Activated T-cell treated with anti-CD3 and anti-CD28 coated beads, Interleukin-2, amount 50 U/mL, for 4 hours (primary cell): Measurements from ENCODE around the gene DNAH2. TPM values are rescaled to one million over a fixed set of nuclear protein-coding genes. Genes with fewer than 3 reads are reported as not detected.

Experiments used
- ATAC-seq, 2 donors: fragments of 200-7000 bp; cut with Tn5 transposase; one replicate each; pipeline ENCODE4 v1.10.0; 2021
- DNase-seq: peaks from one replicate; pipeline ENCODE4 v3.0.0-alpha.2; 2020
- H3K27me3 Mint-ChIP-seq: one replicate; pipeline ENCODE4 v1.8.0; 2021; ENCODE audit warnings: low read depth, mixed read lengths
- H3K36me3 Mint-ChIP-seq: one replicate; pipeline ENCODE4 v1.8.0; 2022; ENCODE audit warnings: mixed read lengths; ENCODE audit not compliant: insufficient read depth
- H3K4me1 Mint-ChIP-seq: one replicate; pipeline ENCODE4 v1.8.0; 2021; ENCODE audit warnings: low read depth, mixed read lengths
- H3K4me3 Mint-ChIP-seq: one replicate; pipeline ENCODE4 v1.8.0; 2021; ENCODE audit warnings: mild to moderate bottlenecking, moderate library complexity, mixed read lengths
- H3K9me3 Mint-ChIP-seq: one replicate; pipeline ENCODE4 v1.8.0; 2021; ENCODE audit warnings: mixed read lengths
- total RNA-seq, 3 donors: library from RNA; stranded (reverse); gene quantifications; one replicate each; pipeline ENCODE4 v1.2.1, GENCODE V29; 2021

DNAH2 gene
- total RNA-seq, 3 donors from 2014 or later = not detected

DNA sequence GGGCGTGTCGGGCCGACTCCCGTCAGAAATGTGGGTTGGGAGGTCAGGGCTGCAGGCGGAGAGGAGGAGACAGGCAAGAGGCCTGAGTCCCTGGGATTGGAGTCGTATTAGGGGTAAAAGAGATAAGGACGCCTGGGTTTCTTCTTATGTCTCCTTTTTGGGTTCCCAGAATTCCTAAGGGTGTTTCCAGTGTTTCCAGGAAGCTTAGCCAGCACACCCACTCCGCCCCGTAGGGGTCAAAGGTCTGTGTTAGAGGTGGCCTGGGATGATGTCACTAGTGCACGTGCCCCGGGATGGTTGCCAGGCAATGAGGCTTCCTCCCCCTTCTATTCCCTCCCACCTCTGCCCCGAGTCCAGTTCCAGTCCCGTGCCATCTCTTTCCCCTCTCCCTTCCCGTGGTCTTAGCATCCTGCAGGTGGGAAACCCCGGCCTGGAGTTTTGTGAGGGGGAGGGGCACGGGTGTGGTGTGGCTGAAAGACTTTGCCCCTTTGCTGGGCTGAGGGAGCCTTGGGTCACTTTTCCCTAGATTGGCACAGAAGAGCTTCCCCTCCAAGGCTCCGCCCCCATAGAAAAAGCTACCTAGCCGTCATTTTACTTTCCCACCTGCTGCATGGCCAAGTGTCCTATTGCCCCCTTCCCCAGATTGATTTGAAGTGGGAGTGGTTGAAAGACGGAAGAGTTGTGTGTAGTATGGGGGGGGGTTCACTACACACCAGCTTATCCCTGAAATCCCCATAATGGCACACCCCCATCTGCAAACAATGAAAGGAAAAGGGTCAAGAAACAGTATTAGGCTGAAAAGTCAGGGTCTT lies 119.3 kb downstream of the DNAH2 start:
- H3K36me3 Mint-ChIP-seq = peaks cover 12% of the 10 kb centered on the region
- H3K9me3 Mint-ChIP-seq = no peaks in the 10 kb centered on the region
- H3K4me1 Mint-ChIP-seq = peaks cover 58% of the 10 kb centered on the region
- H3K27me3 Mint-ChIP-seq = no peaks in the 10 kb centered on the region
- ATAC-seq (no peak), DNase-seq (peak; percentile 38)
- H3K4me3 Mint-ChIP-seq = peak overlapping the region; percentile 93

DNA sequence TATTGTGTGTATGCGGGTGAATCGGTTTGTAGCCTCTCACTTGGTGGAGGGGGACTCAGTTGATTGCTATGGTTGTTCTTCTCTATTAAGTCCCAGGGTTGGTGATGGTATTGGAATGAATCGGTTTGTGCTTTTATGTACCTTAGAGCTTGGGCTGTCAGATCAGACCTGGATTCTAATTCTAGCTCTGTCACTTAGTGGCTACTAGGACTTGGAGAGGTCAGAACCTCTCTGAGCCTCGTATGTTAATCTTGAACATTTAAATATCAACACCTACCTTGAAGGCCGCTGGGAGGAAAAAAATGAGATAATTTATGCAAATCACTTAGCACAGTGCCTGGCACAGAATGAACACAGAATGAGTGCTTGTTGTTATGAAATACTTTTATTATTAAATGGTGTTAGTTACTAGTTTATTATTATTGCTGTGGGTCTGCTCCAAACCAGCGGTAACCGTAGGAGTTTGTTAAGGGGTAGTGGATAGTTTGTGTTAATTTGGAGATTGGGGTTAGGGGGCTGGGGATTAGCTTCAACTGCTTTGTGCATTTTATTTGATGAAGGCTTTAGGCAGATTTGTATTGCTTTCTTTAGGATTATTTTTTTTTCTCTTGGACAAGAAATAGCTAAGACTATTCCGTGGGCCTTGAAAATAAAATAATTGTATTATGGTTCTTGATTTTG lies 120.0 kb downstream of the DNAH2 start:
- ATAC-seq = no peak
- no peak for DNase-seq
- peak overlapping the region; percentile 93 for H3K4me3 Mint-ChIP-seq

DNA sequence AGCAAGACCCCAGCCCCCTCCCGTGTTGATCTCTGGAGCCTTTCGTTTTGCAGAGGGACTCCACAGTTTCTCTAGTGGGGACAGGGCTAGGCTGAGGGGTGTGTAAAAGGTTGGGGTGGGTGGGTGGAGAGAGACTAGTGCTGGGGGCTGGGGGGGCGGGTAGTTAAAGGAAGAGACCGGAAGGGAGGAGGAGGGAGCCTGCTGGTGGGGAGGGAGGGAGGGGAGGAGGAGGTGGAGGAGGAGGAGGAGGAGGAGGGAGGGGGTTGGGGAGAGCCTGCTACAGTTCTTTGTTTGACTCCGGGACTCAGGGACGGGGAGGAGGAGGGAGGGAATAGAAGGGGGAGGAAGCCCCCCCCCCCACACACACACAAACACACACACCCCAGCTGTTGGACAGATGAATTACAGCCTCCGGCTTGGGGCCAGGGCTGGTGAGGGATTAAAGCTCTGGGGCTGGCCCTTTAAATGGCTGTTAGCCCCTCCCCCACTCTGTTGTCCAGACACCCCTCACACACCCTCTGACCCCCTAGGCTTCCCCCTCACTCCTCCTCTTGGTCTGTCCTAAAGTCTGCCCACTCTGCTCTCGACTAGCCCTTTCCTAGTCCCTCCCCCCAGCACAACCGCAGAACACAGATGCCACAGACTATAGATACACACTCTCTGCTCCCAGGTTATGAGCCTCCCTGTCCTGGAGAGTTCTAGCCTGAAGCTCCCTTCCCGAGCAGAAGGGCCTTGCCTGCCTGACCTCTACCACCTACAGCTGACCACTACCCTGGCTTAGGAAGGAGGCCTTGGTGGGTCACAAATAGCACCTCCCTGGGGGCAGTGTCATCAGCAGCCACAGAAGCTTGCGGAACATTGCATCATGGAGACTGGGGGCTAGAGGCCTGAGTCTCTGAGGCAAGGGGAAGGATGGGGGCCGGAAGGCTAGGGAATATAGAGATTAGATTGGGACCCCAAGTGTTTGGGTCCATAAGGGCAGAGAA lies 120.8 kb downstream of the DNAH2 start:
- Mint-ChIP-seq H3K9me3 (no peaks in the 10 kb centered on the region), H3K4me3 (peak overlapping the region; percentile 96), H3K36me3 (peaks cover 12% of the 10 kb centered on the region), H3K4me1 (peaks cover 55% of the 10 kb centered on the region), H3K27me3 (no peaks in the 10 kb centered on the region)
- no peak for ATAC-seq
- DNase-seq = peak; percentile 36

More for the DNA sequence above, 120.0 kb downstream of the DNAH2 start:
- Mint-ChIP-seq H3K4me1 (peaks cover 58% of the 10 kb centered on the region), H3K9me3 (no peaks in the 10 kb centered on the region), H3K36me3 (peaks cover 12% of the 10 kb centered on the region), H3K27me3 (no peaks in the 10 kb centered on the region)

DNA sequence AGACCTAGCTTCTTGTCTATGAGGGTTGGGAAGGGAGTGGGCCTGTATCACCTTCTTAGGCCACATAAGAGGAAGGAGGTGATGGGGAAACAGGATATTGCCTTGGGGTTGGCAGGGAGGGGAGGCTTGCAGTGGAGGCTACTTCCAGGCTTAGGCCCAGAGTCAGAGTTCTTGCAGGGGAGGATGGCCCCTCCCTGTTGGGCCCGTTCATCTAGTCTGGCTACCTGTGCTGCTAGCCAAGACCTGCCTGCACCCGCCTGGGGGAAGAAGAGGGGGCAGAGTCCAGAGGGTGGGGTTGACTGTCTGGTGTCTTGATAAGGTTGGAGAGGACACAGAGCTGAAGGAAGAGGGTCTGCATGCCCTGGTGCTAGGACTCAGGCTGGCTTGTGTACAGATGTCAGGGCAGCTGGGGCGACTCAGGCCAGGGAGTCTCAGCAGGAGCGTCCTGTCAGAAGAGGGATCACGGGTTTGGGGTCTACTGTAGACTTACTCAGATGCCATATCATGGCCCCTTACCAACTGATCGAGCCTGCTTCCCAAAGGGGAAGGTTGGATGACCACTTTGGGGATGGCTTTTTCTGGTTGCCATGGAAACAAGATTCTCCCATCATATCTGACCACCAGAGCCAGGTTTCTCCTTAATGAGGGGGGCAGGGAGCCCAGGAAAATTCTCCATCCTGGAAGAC lies 121.8 kb downstream of the DNAH2 start:
- H3K4me3 Mint-ChIP-seq = peak overlapping the region; percentile 96
- DNase-seq (no peak), ATAC-seq (no peak)
- peaks cover 51% of the 10 kb centered on the region for H3K4me1 Mint-ChIP-seq
- peaks cover 14% of the 10 kb centered on the region for H3K36me3 Mint-ChIP-seq
- H3K27me3 Mint-ChIP-seq = no peaks in the 10 kb centered on the region
- H3K9me3 Mint-ChIP-seq = no peaks in the 10 kb centered on the region

DNA sequence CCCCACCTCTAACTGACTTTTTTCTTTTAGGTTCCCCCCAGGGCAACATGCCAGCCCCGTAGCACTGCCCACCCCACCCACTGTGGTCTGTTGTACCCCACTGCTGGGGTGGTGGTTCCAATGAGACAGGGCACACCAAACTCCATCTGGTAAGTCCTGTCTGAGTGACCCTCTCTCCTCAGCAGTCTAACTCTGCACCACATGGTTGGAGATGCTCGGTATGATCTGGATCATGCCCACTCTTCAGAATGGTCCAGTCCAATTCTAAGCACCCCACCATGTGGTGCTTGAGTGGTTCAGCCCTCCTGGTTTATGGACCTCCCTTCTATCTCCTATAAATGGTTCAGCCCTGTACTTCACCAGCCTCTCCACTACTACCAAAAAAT lies 122.3 kb downstream of the DNAH2 start:
- H3K27me3 Mint-ChIP-seq = no peaks in the 10 kb centered on the region
- peak overlapping the region; percentile 96 for H3K4me3 Mint-ChIP-seq
- H3K9me3 Mint-ChIP-seq = no peaks in the 10 kb centered on the region
- H3K4me1 Mint-ChIP-seq = peaks cover 51% of the 10 kb centered on the region
- ATAC-seq (no peak), DNase-seq (no peak)
- peaks cover 14% of the 10 kb centered on the region for H3K36me3 Mint-ChIP-seq

DNA sequence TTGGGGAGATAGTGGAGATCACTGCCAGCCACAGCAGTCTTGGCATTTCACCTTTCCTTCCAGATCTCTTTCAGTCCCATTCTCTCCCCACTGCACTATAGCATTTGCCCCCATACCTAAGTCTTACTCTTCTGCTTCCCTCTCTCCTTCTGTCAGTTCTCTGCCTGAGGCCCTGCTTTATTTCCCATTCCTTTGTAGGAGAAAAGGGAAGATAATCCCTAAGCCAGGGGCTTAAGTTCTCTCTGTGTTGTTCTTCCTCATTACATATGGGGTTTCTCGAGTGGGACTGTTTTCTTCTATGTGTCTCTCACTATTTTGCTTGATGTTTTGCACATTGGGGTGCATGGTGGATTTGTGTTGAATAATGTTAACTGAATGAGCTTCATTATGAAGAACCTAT lies 122.9 kb downstream of the DNAH2 start:
- Mint-ChIP-seq H3K27me3 (no peaks in the 10 kb centered on the region), H3K4me1 (peaks cover 53% of the 10 kb centered on the region)

DNA sequence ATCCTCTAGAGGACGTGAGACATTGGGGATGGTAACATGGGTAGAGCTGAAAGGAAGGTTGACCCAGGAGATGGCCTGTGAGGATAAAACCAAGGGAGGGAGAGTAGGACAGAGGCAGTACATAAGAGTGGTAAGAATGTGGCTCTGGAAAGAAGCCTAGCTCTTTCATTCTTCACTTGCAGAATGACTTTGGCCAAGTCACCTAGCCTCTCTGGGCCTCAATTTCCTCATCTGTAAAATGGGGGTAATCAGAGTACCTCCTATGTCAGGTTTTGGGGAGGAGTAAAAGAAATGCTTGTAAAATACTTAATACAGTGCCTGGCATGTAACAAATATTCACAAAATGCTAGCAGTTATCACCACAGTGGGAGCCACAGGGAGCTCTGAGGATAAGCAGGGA lies 123.3 kb downstream of the DNAH2 start:
- Mint-ChIP-seq H3K4me3 (peak overlapping the region; percentile 96), H3K27me3 (no peaks in the 10 kb centered on the region), H3K9me3 (no peaks in the 10 kb centered on the region), H3K36me3 (peaks cover 20% of the 10 kb centered on the region), H3K4me1 (peaks cover 55% of the 10 kb centered on the region)
- DNase-seq (no peak), ATAC-seq (no peak)

More for the DNA sequence above, 122.9 kb downstream of the DNAH2 start:
- H3K9me3 Mint-ChIP-seq = no peaks in the 10 kb centered on the region
- DNase-seq = no peak
- H3K36me3 Mint-ChIP-seq = peaks cover 17% of the 10 kb centered on the region
- peak overlapping the region; percentile 96 for H3K4me3 Mint-ChIP-seq
- ATAC-seq = no peak

DNA sequence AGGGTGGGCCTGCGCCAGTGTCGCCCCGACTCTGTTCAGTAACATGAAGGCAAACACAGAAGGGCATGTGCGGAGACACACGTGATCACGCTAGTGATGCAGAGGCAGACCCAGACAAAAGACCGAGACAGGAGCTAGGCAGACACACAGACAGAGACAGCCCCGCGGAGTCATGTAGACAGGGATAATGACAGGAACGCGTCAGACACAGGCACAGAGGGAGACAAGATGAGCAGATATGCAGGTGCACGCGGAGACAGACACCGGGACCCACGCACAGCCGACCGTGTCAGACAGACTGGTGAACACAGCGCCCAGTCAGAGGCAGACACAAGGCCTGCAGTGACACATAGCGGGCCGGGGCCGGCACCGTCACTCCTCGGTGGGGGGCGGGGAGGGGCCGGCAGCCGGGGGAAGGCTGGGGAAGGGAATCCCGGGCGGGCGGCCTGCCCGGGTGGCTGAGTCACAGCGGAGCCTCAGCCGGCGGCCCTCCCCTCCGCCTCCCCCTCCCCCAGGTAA lies 123.9 kb downstream of the DNAH2 start:
- Mint-ChIP-seq H3K9me3 (no peaks in the 10 kb centered on the region), H3K4me3 (peak overlapping the region; percentile 96), H3K36me3 (peaks cover 24% of the 10 kb centered on the region), H3K4me1 (peaks cover 54% of the 10 kb centered on the region), H3K27me3 (no peaks in the 10 kb centered on the region)
- peak; percentile 97 for DNase-seq
- peak; percentile 53 to 55 for ATAC-seq

DNA sequence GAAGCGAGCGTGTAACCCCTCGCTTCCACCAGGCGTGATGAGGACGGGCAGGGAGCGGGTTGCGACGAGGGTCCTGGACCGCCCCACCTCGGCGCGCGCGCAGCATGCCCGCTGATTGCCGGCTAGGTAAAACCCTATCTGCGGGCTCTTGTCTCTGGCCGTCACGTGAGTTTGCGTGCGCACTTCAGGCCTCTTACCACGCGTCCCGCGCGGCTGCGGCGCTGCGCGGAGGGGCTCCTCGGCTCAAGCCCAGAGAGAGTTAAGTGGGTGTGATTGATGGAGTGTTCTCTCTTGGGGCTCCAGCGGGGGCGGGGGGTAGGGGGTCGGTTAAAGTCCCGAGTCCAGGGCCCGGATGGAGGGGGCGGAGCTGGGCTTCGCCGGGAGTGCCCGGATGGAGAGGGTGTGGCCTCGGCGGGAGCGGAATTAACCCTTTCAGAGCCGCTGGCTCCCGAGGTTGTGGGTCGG lies 124.4 kb downstream of the DNAH2 start:
- no peaks in the 10 kb centered on the region for H3K27me3 Mint-ChIP-seq
- peaks cover 27% of the 10 kb centered on the region for H3K36me3 Mint-ChIP-seq

DNA sequence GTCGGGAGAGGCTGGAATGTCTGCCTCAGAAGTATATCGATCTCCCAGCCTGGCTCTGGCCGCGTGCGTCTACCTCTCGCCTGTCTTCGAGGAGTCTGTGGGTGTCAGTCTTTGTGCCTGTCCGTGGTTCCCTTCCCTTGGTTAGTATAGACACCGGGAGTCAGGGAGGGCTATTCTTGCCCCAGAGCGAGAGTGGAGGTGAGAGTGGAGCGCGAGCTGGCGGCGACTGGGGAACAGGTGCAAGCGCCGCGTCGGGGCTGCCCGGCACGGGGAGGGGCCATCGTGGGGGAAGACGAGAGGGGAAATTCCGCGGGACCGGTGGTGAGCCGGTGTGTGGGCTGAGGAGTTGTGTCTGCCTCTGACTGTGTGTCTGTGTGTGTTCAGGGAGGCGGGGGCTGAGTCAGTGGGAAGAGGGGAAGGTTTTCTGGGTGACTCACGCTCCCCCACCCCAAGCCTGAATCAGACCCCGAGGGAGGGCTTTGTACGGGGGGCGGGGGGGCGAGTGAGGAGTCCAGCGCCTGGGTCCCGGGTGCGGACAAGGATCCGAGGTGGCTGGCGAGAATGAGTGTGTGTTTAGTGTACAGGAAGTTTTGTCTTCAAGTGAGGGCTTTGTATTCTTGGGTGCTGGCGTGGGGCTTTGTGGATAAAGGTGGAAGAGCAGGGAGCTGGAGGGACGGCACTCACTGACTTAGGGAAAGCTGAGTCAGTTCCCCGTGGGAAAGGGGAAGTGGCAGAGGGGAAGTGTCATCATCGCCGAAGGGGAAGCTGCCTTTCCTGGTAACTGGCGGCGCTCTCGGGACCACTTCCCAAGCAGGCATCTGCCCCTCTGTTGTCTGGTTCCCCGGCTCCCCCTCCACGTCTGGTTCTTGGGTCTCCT lies 125.1 kb downstream of the DNAH2 start:
- Mint-ChIP-seq H3K9me3 (no peaks in the 10 kb centered on the region), H3K36me3 (peaks cover 27% of the 10 kb centered on the region), H3K27me3 (no peaks in the 10 kb centered on the region), H3K4me1 (peaks cover 46% of the 10 kb centered on the region), H3K4me3 (peak overlapping the region; percentile 96)
- ATAC-seq (peak; percentile 46 to 47), DNase-seq (peak; percentile 98)

More for the DNA sequence above, 124.4 kb downstream of the DNAH2 start:
- DNase-seq (peak; percentile 87), ATAC-seq (peak; percentile 13 to 15)
- peaks cover 52% of the 10 kb centered on the region for H3K4me1 Mint-ChIP-seq
- no peaks in the 10 kb centered on the region for H3K9me3 Mint-ChIP-seq
- H3K4me3 Mint-ChIP-seq = peak overlapping the region; percentile 96

DNA sequence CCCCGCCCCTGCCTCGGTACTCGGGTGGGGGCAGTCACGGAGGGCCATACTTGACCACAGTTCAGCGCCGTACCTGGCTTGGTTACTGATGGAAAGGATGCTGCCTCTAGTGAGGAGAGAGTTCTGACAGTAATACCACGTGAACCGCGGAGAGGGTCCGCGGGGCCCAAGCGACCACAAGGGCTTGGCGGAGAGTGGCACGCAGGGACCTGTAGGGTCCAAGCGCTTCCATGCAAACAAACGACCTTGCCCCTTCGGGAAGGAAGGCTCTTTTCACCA lies 125.7 kb downstream of the DNAH2 start:
- ATAC-seq = peak; percentile 0

DNA sequence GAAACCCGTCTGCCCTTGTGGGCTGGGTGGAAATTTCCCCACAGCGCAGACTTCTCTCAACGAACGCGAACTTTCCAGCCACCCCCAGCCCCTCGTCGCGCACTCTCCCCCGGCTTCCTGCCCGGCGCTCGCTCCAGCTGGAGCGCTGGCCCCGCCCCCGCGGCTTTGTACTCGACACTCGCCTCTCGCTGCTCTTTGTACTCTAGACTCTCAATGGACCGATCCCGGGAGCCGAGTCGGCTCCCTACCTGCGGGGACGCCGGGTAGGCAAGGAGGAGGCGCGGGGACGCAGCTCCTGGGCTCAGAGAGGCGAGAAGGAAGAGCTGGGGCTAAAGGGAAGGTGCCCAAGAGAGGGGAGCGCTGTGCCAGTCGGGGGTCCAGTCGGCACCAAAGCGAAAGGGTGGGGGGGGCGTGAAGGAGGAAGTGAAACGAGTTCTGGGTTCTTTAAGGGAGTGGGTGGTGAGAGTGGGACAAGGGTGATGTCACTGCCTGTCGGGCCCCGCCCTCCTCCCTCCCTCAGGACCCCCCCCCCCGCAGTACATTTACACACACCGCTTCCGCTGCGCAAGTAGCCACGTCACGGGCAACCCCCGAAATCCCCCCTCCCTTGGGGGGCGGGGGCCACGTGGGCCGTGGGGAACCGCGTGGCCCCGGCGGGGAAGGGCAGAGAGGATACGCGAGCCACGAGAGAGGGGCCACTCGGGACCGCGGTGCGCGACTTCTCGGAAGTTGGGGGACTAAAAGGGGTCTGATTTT lies 126.2 kb downstream of the DNAH2 start:
- ATAC-seq (peak; percentile 14 to 16), DNase-seq (peak; percentile 95)
- Mint-ChIP-seq H3K27me3 (no peaks in the 10 kb centered on the region), H3K4me3 (peak overlapping the region; percentile 96), H3K9me3 (no peaks in the 10 kb centered on the region), H3K4me1 (peaks cover 42% of the 10 kb centered on the region), H3K36me3 (peaks cover 27% of the 10 kb centered on the region)

More for the DNA sequence above, 125.7 kb downstream of the DNAH2 start:
- Mint-ChIP-seq H3K36me3 (peaks cover 27% of the 10 kb centered on the region), H3K9me3 (no peaks in the 10 kb centered on the region), H3K4me3 (peak overlapping the region; percentile 96), H3K4me1 (peaks cover 45% of the 10 kb centered on the region), H3K27me3 (no peaks in the 10 kb centered on the region)
- no peak for DNase-seq
